ENCODE data around the gene LYSMD3. TPM values are rescaled to one million over a fixed set of nuclear protein-coding genes. Genes with fewer than 3 reads are reported as not detected.
A peak's percentile ranks its signal among the peaks of the same experiment; 100 is the strongest.
"Not testable (repeated sequence)": the region's sequence is repeated elsewhere in the genome, so short reads cannot be mapped to it uniquely, and the experiment has no call there.

The LYSMD3 gene
- total RNA-seq: 23.0 TPM

GRCh38 chr5:90529194-90529938, at the start of gene LYSMD3:
TSS of gene LYSMD3 (minus strand) at chr5:90529584. CDS start at chr5:90525289, 4,295 bp downstream.
- peak; percentile 97 for DNase-seq

- not testable (repeated sequence) for DNase-seq
Measured at GRCh38 chr5:90576566-90576965, 47.2 kb upstream of the LYSMD3 start.

- DNase-seq: no peak
Measured at GRCh38 chr5:90575712-90576111, 46.3 kb upstream of the LYSMD3 start.

- no peak for DNase-seq
Measured at GRCh38 chr5:90571147-90571773, 41.9 kb upstream of the LYSMD3 start.

- no peak for DNase-seq
Measured at GRCh38 chr5:90570034-90570433, 40.6 kb upstream of the LYSMD3 start.

- no peak for DNase-seq
Measured at GRCh38 chr5:90569084-90569483, 39.7 kb upstream of the LYSMD3 start.

- no peak for DNase-seq
Measured at GRCh38 chr5:90565491-90565890, 36.1 kb upstream of the LYSMD3 start.

GRCh38 chr5:90563108-90563507, 33.7 kb upstream of the LYSMD3 start:
- DNase-seq: no peak

- no peak for DNase-seq
Measured at GRCh38 chr5:90562341-90562740, 33.0 kb upstream of the LYSMD3 start.

GRCh38 chr5:90561766-90562165, 32.4 kb upstream of the LYSMD3 start:
- DNase-seq: no peak

GRCh38 chr5:90560771-90561170, 31.4 kb upstream of the LYSMD3 start:
- DNase-seq: no peak

- DNase-seq: no peak
Measured at GRCh38 chr5:90558344-90559192, 29.2 kb upstream of the LYSMD3 start, which contains the start of gene ADGRV1. TSS of gene ADGRV1 (plus strand) at chr5:90558797. CDS start at chr5:90558896, 99 bp downstream.

GRCh38 chr5:90557871-90558270, 28.5 kb upstream of the LYSMD3 start:
- no peak for DNase-seq

GRCh38 chr5:90557391-90557790, 28.0 kb upstream of the LYSMD3 start:
- DNase-seq: no peak

- DNase-seq: no peak
Measured at GRCh38 chr5:90555666-90556065, 26.3 kb upstream of the LYSMD3 start.

GRCh38 chr5:90554358-90555006, 25.1 kb upstream of the LYSMD3 start:
- DNase-seq: no peak

- DNase-seq: no peak
Measured at GRCh38 chr5:90553711-90554110, 24.3 kb upstream of the LYSMD3 start.

- DNase-seq: no peak
Measured at GRCh38 chr5:90551376-90551775, 22.0 kb upstream of the LYSMD3 start.

GRCh38 chr5:90550963-90551362, 21.6 kb upstream of the LYSMD3 start:
- DNase-seq: no peak

GRCh38 chr5:90549729-90550275, 20.4 kb upstream of the LYSMD3 start:
- no peak for DNase-seq

- no peak for DNase-seq
Measured at GRCh38 chr5:90549223-90549622, 19.8 kb upstream of the LYSMD3 start.

GRCh38 chr5:90548069-90548593, 18.7 kb upstream of the LYSMD3 start:
- DNase-seq: no peak
